Measurements from ENCODE around the gene SCMH1.
A peak's percentile ranks its signal among the peaks of the same experiment; 100 is the strongest.

SCMH1 gene

GRCh38 chr1:40986328-40986783 is 255.8 kb downstream of the SCMH1 start:
- no peak for DNase-seq (ENCODE audit: low spot score)
- peak overlapping the region; percentile 43 for H3K4me3 ChIP-seq
- no peak for TF ChIP-seq CTCF (IDR thresholded peaks at IDR 0.05)
- peak overlapping the region; percentile 50 to 77 for H3K27ac ChIP-seq

GRCh38 chr1:40985875-40986274 is 256.2 kb downstream of the SCMH1 start:
- H3K27ac ChIP-seq, result peak overlapping the region; percentile 29 to 77
- no peak for DNase-seq (ENCODE audit: low spot score)
- H3K4me3 ChIP-seq, result peak overlapping the region; percentile 43
- no peak for TF ChIP-seq CTCF (IDR thresholded peaks at IDR 0.05)

DNA sequence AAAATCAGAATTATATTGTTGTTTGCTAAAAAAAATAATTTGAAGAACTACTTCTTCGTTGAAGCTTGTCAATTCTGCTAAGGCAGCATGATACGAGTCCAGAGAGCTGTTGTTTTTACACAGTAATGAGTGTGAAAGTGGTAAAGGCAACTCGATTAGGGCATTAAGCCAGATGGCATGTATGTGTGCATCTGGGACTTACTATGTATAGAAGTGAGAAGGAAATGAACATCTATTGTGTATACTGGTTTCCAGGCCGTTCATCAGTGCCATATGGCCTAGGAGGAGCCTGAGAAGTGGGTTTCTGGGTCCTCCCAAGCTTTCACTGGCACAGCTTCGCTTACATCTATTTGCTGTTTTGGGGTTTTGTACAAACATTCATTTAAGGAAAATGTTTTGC is 256.9 kb downstream of the SCMH1 start:
- no peak for DNase-seq (ENCODE audit: low spot score)
- TF ChIP-seq CTCF (IDR thresholded peaks at IDR 0.05), result no peak
- Histone ChIP-seq H3K27ac (peak overlapping the region; percentile 29 to 77), H3K4me3 (peak overlapping the region; percentile 43)

- no peak for TF ChIP-seq CTCF (IDR thresholded peaks at IDR 0.05)
- Histone ChIP-seq H3K27ac (peak overlapping the region in 1 of 2 donors; percentile 86), H3K4me3 (peak overlapping the region; percentile 32)
- no peak for DNase-seq (ENCODE audit: low spot score)
Measured at GRCh38 chr1:40984531-40984930, 257.6 kb downstream of the SCMH1 start.

GRCh38 chr1:40984066-40984465 is 258.0 kb downstream of the SCMH1 start:
- peak overlapping the region; percentile 32 for H3K4me3 ChIP-seq
- DNase-seq (ENCODE audit: low spot score), result no peak
- no peak for TF ChIP-seq CTCF (IDR thresholded peaks at IDR 0.05)
- peak overlapping the region; percentile 86 to 95 for H3K27ac ChIP-seq

DNA sequence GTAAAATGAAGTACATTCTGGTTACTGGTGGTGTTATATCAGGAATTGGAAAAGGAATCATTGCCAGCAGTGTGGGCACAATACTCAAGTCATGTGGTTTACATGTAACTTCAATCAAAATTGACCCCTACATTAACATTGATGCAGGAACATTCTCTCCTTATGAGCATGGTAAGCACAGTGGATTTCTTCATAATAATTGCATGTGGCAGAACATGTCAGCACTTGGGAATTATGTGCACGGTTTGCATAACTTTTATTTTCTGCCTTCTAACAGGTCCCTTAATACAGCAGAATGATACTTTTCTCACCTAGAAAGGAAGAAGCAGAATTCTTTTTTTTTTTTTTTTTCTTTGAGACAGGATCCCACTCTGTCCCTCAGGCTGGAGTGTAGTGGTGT is 258.8 kb downstream of the SCMH1 start:
- Histone ChIP-seq H3K27ac (peak overlapping the region; percentile 86 to 95), H3K4me3 (peak overlapping the region; percentile 88)
- no peak for TF ChIP-seq CTCF (IDR thresholded peaks at IDR 0.05)
- no peak for DNase-seq (ENCODE audit: low spot score)

GRCh38 chr1:40982721-40983120 is 259.4 kb downstream of the SCMH1 start:
- H3K27ac ChIP-seq, result peak overlapping the region; percentile 86 to 95
- no peak for DNase-seq (ENCODE audit: low spot score)
- no peak for TF ChIP-seq CTCF (IDR thresholded peaks at IDR 0.05)
- peak overlapping the region; percentile 88 for H3K4me3 ChIP-seq
